ENCODE data around the gene DGKB. TPM values are rescaled to one million over a fixed set of nuclear protein-coding genes. Genes with fewer than 3 reads are reported as not detected.

Gene DGKB
- polyA plus RNA-seq, 4 donors: 0.19 to 0.31 TPM; not detected in 2

DNA sequence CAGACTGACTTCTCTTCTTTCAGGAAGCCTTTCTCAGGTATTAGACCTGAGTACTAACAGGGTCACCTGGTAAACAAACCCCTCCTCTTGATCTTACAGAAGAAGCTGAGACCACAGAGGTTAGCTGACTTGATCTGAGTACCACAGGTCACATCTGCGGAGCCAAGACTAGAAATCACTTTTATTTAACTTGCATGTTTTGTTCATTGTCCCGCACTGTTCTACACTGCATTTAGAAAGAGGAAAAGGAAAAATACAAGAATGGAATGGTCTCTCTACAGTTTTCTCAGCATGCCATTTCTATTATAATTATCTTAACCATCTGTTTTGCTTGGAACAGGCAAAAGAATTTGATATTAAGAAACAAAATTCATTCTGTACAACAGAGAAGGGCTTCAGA is 667.5 kb downstream of the DGKB start:
- WGBS, 3 donors: 73 to 94% (median 84%) methylated on average over 2 of the region's 2 CpGs

GRCh38 chr7:14233868-14234369 is 668.6 kb downstream of the DGKB start:
- Histone ChIP-seq H3K27me3 (ENCODE audit: control insufficient read depth in 3 of 3, insufficient read depth in 3 of 3, low read length in 3 of 3) (no peaks in the 10 kb centered on the region), H3K9me3 (ENCODE audit: control insufficient read depth in 2 of 2, insufficient read depth in 1 of 2, low read depth in 1 of 2, low read length in 1 of 2) (no peaks in the 10 kb centered on the region), H3K27ac (ENCODE audit: low read depth in 1 of 3, low read length in 2 of 3) (peak overlapping the region in 1 of 3 donors; percentile 84), H3K4me3 (ENCODE audit: low read depth in 1 of 3, low read length in 3 of 3) (no peak overlapping the region), H3K4me1 (ENCODE audit: control insufficient read depth in 3 of 3, insufficient read depth in 2 of 3, low read depth in 1 of 3, low read length in 2 of 3) (peaks cover 0 to 28% (median 0%) of the 10 kb centered on the region in 3 donors), H3K36me3 (ENCODE audit: control insufficient read depth in 3 of 3, insufficient read depth in 2 of 3, low read depth in 1 of 3, low read length in 3 of 3) (no peaks in the 10 kb centered on the region)
- no peak for FAIRE-seq
- 12 to 38% (median 35%) methylated on average over 4 of the region's 4 CpGs for WGBS, 3 donors
- no peak for DNase-seq

More for the DNA sequence above, 667.5 kb downstream of the DGKB start:
- H3K27ac ChIP-seq (ENCODE audit: low read depth in 1 of 3, low read length in 2 of 3): peak overlapping the region in 1 of 3 donors; percentile 84
- H3K27me3 ChIP-seq (ENCODE audit: control insufficient read depth in 3 of 3, insufficient read depth in 3 of 3, low read length in 3 of 3): no peaks in the 10 kb centered on the region
- no peaks in the 10 kb centered on the region for H3K9me3 ChIP-seq (ENCODE audit: control insufficient read depth in 2 of 2, insufficient read depth in 1 of 2, low read depth in 1 of 2, low read length in 1 of 2)
- H3K36me3 ChIP-seq (ENCODE audit: control insufficient read depth in 3 of 3, insufficient read depth in 2 of 3, low read depth in 1 of 3, low read length in 3 of 3): no peaks in the 10 kb centered on the region
- peaks cover 0 to 28% (median 0%) of the 10 kb centered on the region in 3 donors for H3K4me1 ChIP-seq (ENCODE audit: control insufficient read depth in 3 of 3, insufficient read depth in 2 of 3, low read depth in 1 of 3, low read length in 2 of 3)
- FAIRE-seq (no peak), DNase-seq (no peak)
- no peak overlapping the region for H3K4me3 ChIP-seq (ENCODE audit: low read depth in 1 of 3, low read length in 3 of 3)

DNA sequence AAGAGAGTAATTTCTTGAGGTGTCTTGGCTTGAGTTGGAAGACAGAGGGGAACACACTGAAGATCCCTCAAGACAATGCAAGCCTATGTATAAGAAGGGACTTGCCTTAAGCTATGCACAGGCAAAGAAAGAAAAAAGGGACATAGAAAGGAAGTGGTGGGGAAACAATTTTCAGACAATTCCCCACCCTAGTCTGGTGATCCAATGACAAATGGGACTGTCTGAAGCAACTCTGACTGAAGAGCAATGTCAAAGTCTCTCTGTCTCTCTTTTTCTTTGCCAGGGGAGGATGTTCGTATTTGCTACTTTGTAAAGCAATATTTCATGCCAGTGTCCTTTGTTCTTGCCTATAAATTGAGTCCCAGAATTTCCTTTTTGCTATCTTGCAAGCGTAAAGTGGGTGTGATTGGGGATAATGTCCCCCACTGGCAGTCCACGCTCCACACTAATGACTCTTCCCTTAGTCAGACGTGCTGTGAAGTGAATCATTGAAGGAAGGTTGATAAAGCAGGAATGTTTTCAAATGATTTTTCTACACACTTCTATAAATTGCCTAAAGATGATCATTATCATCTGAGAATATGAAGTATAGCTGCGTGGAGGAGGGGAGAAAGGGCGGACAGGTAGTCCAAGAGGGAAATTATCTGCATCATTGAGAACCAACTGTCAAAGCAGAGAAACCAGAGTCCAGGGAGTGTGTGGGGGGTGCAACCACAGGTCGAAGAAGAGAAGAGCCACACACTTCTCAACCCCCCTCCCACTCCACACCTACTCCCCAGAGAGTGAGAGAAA is 669.3 kb downstream of the DGKB start:
- Histone ChIP-seq H3K36me3 (ENCODE audit: control insufficient read depth in 3 of 3, insufficient read depth in 2 of 3, low read depth in 1 of 3, low read length in 3 of 3) (no peaks in the 10 kb centered on the region), H3K4me3 (ENCODE audit: low read depth in 1 of 3, low read length in 3 of 3) (no peak overlapping the region), H3K4me1 (ENCODE audit: control insufficient read depth in 3 of 3, insufficient read depth in 2 of 3, low read depth in 1 of 3, low read length in 2 of 3) (peaks cover 0 to 28% (median 0%) of the 10 kb centered on the region in 3 donors), H3K27me3 (ENCODE audit: control insufficient read depth in 3 of 3, insufficient read depth in 3 of 3, low read length in 3 of 3) (no peaks in the 10 kb centered on the region), H3K27ac (ENCODE audit: low read depth in 1 of 3, low read length in 2 of 3) (peak overlapping the region in 1 of 3 donors; percentile 84), H3K9me3 (ENCODE audit: control insufficient read depth in 2 of 2, insufficient read depth in 1 of 2, low read depth in 1 of 2, low read length in 1 of 2) (no peaks in the 10 kb centered on the region)
- FAIRE-seq (no peak), DNase-seq (peak in 1 of 2 donors; percentile 82)
- WGBS, 3 donors: 33 to 58% (median 45%) methylated on average over 7 of the region's 7 CpGs

GRCh38 chr7:14229047-14229446 is 673.5 kb downstream of the DGKB start:
- no peak for DNase-seq
- no peak for FAIRE-seq
- no peaks in the 10 kb centered on the region for H3K9me3 ChIP-seq (ENCODE audit: control insufficient read depth in 2 of 2, insufficient read depth in 1 of 2, low read depth in 1 of 2, low read length in 1 of 2)
- H3K36me3 ChIP-seq (ENCODE audit: control insufficient read depth in 3 of 3, insufficient read depth in 2 of 3, low read depth in 1 of 3, low read length in 3 of 3): no peaks in the 10 kb centered on the region
- no peak overlapping the region for H3K4me3 ChIP-seq (ENCODE audit: low read depth in 1 of 3, low read length in 3 of 3)
- no peak overlapping the region for H3K27ac ChIP-seq (ENCODE audit: low read depth in 1 of 3, low read length in 2 of 3)
- no peaks in the 10 kb centered on the region for H3K27me3 ChIP-seq (ENCODE audit: control insufficient read depth in 3 of 3, insufficient read depth in 3 of 3, low read length in 3 of 3)
- H3K4me1 ChIP-seq (ENCODE audit: control insufficient read depth in 3 of 3, insufficient read depth in 2 of 3, low read depth in 1 of 3, low read length in 2 of 3): peaks cover 0 to 15% (median 0%) of the 10 kb centered on the region in 3 donors

- H3K36me3 ChIP-seq (ENCODE audit: control insufficient read depth in 3 of 3, insufficient read depth in 2 of 3, low read depth in 1 of 3, low read length in 3 of 3): no peaks in the 10 kb centered on the region
- H3K27ac ChIP-seq (ENCODE audit: low read depth in 1 of 3, low read length in 2 of 3): no peak overlapping the region
- FAIRE-seq (no peak), DNase-seq (no peak)
- no peak overlapping the region for H3K4me3 ChIP-seq (ENCODE audit: low read depth in 1 of 3, low read length in 3 of 3)
- WGBS, 3 donors: 89 to 97% (median 93%) methylated on average over 4 of the region's 4 CpGs
- no peaks in the 10 kb centered on the region for H3K9me3 ChIP-seq (ENCODE audit: control insufficient read depth in 2 of 2, insufficient read depth in 1 of 2, low read depth in 1 of 2, low read length in 1 of 2)
- H3K4me1 ChIP-seq (ENCODE audit: control insufficient read depth in 3 of 3, insufficient read depth in 2 of 3, low read depth in 1 of 3, low read length in 2 of 3): peaks cover 0 to 11% (median 0%) of the 10 kb centered on the region in 3 donors
- H3K27me3 ChIP-seq (ENCODE audit: control insufficient read depth in 3 of 3, insufficient read depth in 3 of 3, low read length in 3 of 3): no peaks in the 10 kb centered on the region
Observed at GRCh38 chr7:14228341-14228740, 674.2 kb downstream of the DGKB start.

DNA sequence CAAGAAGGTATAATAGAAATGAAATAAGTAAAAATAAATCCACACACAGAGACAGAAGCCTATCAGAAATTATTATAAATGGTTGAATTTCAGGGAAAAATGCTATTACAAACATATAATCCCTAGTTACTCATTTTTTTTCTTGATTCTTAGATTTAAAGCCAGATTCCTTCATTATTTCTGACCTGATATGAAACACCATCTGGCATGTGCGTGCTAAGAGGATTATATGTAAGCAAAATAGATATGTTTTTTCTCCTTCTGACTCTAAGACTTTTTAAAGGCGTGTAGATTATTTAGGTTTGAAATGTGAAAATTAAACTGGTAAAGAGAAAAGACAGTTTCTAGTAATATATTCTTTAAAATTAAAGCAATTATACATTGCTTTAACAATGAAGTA is 676.4 kb downstream of the DGKB start:
- 80 to 86% (median 85%) methylated on average over 2 of the region's 2 CpGs for WGBS, 3 donors
- FAIRE-seq (no peak), DNase-seq (no peak)
- Histone ChIP-seq H3K4me3 (ENCODE audit: low read depth in 1 of 3, low read length in 3 of 3) (no peak overlapping the region), H3K27ac (ENCODE audit: low read depth in 1 of 3, low read length in 2 of 3) (no peak overlapping the region), H3K36me3 (ENCODE audit: control insufficient read depth in 3 of 3, insufficient read depth in 2 of 3, low read depth in 1 of 3, low read length in 3 of 3) (no peaks in the 10 kb centered on the region), H3K27me3 (ENCODE audit: control insufficient read depth in 3 of 3, insufficient read depth in 3 of 3, low read length in 3 of 3) (no peaks in the 10 kb centered on the region), H3K4me1 (ENCODE audit: control insufficient read depth in 3 of 3, insufficient read depth in 2 of 3, low read depth in 1 of 3, low read length in 2 of 3) (no peaks in the 10 kb centered on the region), H3K9me3 (ENCODE audit: control insufficient read depth in 2 of 2, insufficient read depth in 1 of 2, low read depth in 1 of 2, low read length in 1 of 2) (no peaks in the 10 kb centered on the region)

- H3K4me3 ChIP-seq (ENCODE audit: low read depth in 1 of 3, low read length in 3 of 3): no peak overlapping the region
- H3K9me3 ChIP-seq (ENCODE audit: control insufficient read depth in 2 of 2, insufficient read depth in 1 of 2, low read depth in 1 of 2, low read length in 1 of 2): no peaks in the 10 kb centered on the region
- H3K27ac ChIP-seq (ENCODE audit: low read depth in 1 of 3, low read length in 2 of 3): peak overlapping the region in 1 of 3 donors; percentile 57
- DNase-seq (peak; percentile 34 to 84), FAIRE-seq (no peak)
- H3K36me3 ChIP-seq (ENCODE audit: control insufficient read depth in 3 of 3, insufficient read depth in 2 of 3, low read depth in 1 of 3, low read length in 3 of 3): no peaks in the 10 kb centered on the region
- peaks cover 0 to 5% (median 0%) of the 10 kb centered on the region in 3 donors for H3K4me1 ChIP-seq (ENCODE audit: control insufficient read depth in 3 of 3, insufficient read depth in 2 of 3, low read depth in 1 of 3, low read length in 2 of 3)
- no peaks in the 10 kb centered on the region for H3K27me3 ChIP-seq (ENCODE audit: control insufficient read depth in 3 of 3, insufficient read depth in 3 of 3, low read length in 3 of 3)
Observed at GRCh38 chr7:14219125-14219524, 683.4 kb downstream of the DGKB start.

DNA sequence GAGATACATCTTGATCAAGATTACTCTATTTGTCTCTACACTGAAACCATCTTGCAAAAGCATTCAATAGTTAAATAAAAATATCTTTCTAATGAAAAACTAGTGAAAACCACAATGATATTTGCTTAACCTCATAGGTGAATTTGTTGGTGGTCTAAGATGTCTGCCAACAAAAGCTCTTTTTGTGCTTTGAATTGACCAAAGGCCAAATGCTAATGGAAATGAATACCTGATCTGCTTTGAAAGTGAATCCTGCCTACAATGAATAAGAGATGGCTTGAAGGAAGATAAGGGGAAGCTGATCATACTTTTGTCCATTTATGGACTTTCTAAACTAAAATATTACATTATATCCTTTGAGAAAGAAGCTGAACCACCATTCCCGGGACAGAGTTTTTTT is 684.2 kb downstream of the DGKB start:
- Histone ChIP-seq H3K4me3 (ENCODE audit: low read depth in 1 of 3, low read length in 3 of 3) (no peak overlapping the region), H3K9me3 (ENCODE audit: control insufficient read depth in 2 of 2, insufficient read depth in 1 of 2, low read depth in 1 of 2, low read length in 1 of 2) (no peaks in the 10 kb centered on the region), H3K27me3 (ENCODE audit: control insufficient read depth in 3 of 3, insufficient read depth in 3 of 3, low read length in 3 of 3) (no peaks in the 10 kb centered on the region), H3K4me1 (ENCODE audit: control insufficient read depth in 3 of 3, insufficient read depth in 2 of 3, low read depth in 1 of 3, low read length in 2 of 3) (peaks cover 0 to 5% (median 0%) of the 10 kb centered on the region in 3 donors), H3K36me3 (ENCODE audit: control insufficient read depth in 3 of 3, insufficient read depth in 2 of 3, low read depth in 1 of 3, low read length in 3 of 3) (no peaks in the 10 kb centered on the region), H3K27ac (ENCODE audit: low read depth in 1 of 3, low read length in 2 of 3) (peak overlapping the region in 1 of 3 donors; percentile 57)
- FAIRE-seq: no peak
- no peak for DNase-seq
- 73 to 85% (median 77%) methylated on average over 1 of the region's 1 CpG for whole genome bisulfite sequencing, 3 donors
